Measurements from ENCODE around the gene RBM47. TPM values are rescaled to one million over a fixed set of nuclear protein-coding genes. Genes with fewer than 3 reads are reported as not detected.

RBM47 gene
- total RNA-seq, 1 experiment from 2014 or later: 0.28 TPM

GRCh38 chr4:40592034-40592433 is 37.6 kb downstream of the RBM47 start:
- POLR2A ChIA-PET (ENCODE audit: low non-redundant PET): interaction anchor here (0.7 kb wide), 1 partner anchor 71 kb away, joined by 6 read pairs; no protein-coding TSS in a partner anchor
- TF ChIP-seq EZH2 (IDR thresholded peaks at IDR 0.05; ENCODE audit: borderline replicate concordance, low read depth, low read length, poor library complexity, severe bottlenecking) (no peak), CTCF (conservative IDR thresholded peaks at IDR 0.05; ENCODE audit: low read depth, low read length) (no peak)
- Histone ChIP-seq H3K27ac (ENCODE audit: low read depth, low read length, poor library complexity, severe bottlenecking) (no peak overlapping the region), H3K36me3 (ENCODE audit: insufficient read depth, low read length, poor library complexity, severe bottlenecking) (no peaks in the 10 kb centered on the region), H3K27me3 (replicated peaks; ENCODE audit: insufficient read depth, low read depth, low read length, poor library complexity) (no peaks in the 10 kb centered on the region), H3K9me3 (ENCODE audit: low read depth, low read length, poor library complexity, severe bottlenecking) (no peaks in the 10 kb centered on the region), H3K4me1 (ENCODE audit: insufficient read depth, low read length, poor library complexity, severe bottlenecking) (no peaks in the 10 kb centered on the region), H3K4me3 (ENCODE audit: low read depth, low read length, poor library complexity, severe bottlenecking) (no peak overlapping the region)
- no peak for DNase-seq (ENCODE audit: low spot score)
- no TSS peak for BruUV-seq (replicated peaks)
- intact Hi-C loops (cut with micrococcal nuclease; ENCODE audit: unreplicated experiment): no loop called here
- CTCF ChIA-PET: interaction anchor here (0.6 kb wide), 1 partner anchor 1086 kb away, joined by 5 read pairs; no protein-coding TSS in a partner anchor

GRCh38 chr4:40587826-40588225 is 41.8 kb downstream of the RBM47 start:
- no peak overlapping the region for H3K4me3 ChIP-seq (ENCODE audit: low read depth, low read length, poor library complexity, severe bottlenecking)
- H3K4me1 ChIP-seq (ENCODE audit: insufficient read depth, low read length, poor library complexity, severe bottlenecking): no peaks in the 10 kb centered on the region
- no TSS peak for BruUV-seq (replicated peaks)
- ChIA-PET POLR2A (ENCODE audit: low non-redundant PET) (no interaction called here), CTCF (no interaction called here)
- no peak for TF ChIP-seq EZH2 (IDR thresholded peaks at IDR 0.05; ENCODE audit: borderline replicate concordance, low read depth, low read length, poor library complexity, severe bottlenecking)
- intact Hi-C loops (cut with micrococcal nuclease; ENCODE audit: unreplicated experiment): no loop called here
- H3K9me3 ChIP-seq (ENCODE audit: low read depth, low read length, poor library complexity, severe bottlenecking): no peaks in the 10 kb centered on the region
- no peaks in the 10 kb centered on the region for H3K36me3 ChIP-seq (ENCODE audit: insufficient read depth, low read length, poor library complexity, severe bottlenecking)
- no peak for DNase-seq (ENCODE audit: low spot score)
- H3K27me3 ChIP-seq (replicated peaks; ENCODE audit: insufficient read depth, low read depth, low read length, poor library complexity): no peaks in the 10 kb centered on the region
- no peak overlapping the region for H3K27ac ChIP-seq (ENCODE audit: low read depth, low read length, poor library complexity, severe bottlenecking)

GRCh38 chr4:40587351-40587750 is 42.3 kb downstream of the RBM47 start:
- Histone ChIP-seq H3K4me3 (ENCODE audit: low read depth, low read length, poor library complexity, severe bottlenecking) (no peak overlapping the region), H3K27ac (ENCODE audit: low read depth, low read length, poor library complexity, severe bottlenecking) (no peak overlapping the region), H3K9me3 (ENCODE audit: low read depth, low read length, poor library complexity, severe bottlenecking) (no peaks in the 10 kb centered on the region), H3K36me3 (ENCODE audit: insufficient read depth, low read length, poor library complexity, severe bottlenecking) (no peaks in the 10 kb centered on the region), H3K27me3 (replicated peaks; ENCODE audit: insufficient read depth, low read depth, low read length, poor library complexity) (no peaks in the 10 kb centered on the region), H3K4me1 (ENCODE audit: insufficient read depth, low read length, poor library complexity, severe bottlenecking) (no peaks in the 10 kb centered on the region)
- no peak for DNase-seq (ENCODE audit: low spot score)
- TF ChIP-seq CTCF (conservative IDR thresholded peaks at IDR 0.05; ENCODE audit: low read depth, low read length) (no peak), EZH2 (IDR thresholded peaks at IDR 0.05; ENCODE audit: borderline replicate concordance, low read depth, low read length, poor library complexity, severe bottlenecking) (no peak)
- intact Hi-C loops (cut with micrococcal nuclease; ENCODE audit: unreplicated experiment): no loop called here
- ChIA-PET CTCF (no interaction called here), POLR2A (ENCODE audit: low non-redundant PET) (no interaction called here)
- no TSS peak for BruUV-seq (replicated peaks)

- Histone ChIP-seq H3K4me1 (ENCODE audit: insufficient read depth, low read length, poor library complexity, severe bottlenecking) (no peaks in the 10 kb centered on the region), H3K36me3 (ENCODE audit: insufficient read depth, low read length, poor library complexity, severe bottlenecking) (no peaks in the 10 kb centered on the region), H3K4me3 (ENCODE audit: low read depth, low read length, poor library complexity, severe bottlenecking) (no peak overlapping the region), H3K9me3 (ENCODE audit: low read depth, low read length, poor library complexity, severe bottlenecking) (no peaks in the 10 kb centered on the region), H3K27me3 (replicated peaks; ENCODE audit: insufficient read depth, low read depth, low read length, poor library complexity) (no peaks in the 10 kb centered on the region), H3K27ac (ENCODE audit: low read depth, low read length, poor library complexity, severe bottlenecking) (no peak overlapping the region)
- intact Hi-C loops (cut with micrococcal nuclease; ENCODE audit: unreplicated experiment): no loop called here
- no TSS peak for BruUV-seq (replicated peaks)
- ChIA-PET CTCF (no interaction called here), POLR2A (ENCODE audit: low non-redundant PET) (no interaction called here)
- TF ChIP-seq EZH2 (IDR thresholded peaks at IDR 0.05; ENCODE audit: borderline replicate concordance, low read depth, low read length, poor library complexity, severe bottlenecking): no peak
- no peak for TF ChIP-seq CTCF (conservative IDR thresholded peaks at IDR 0.05; ENCODE audit: low read depth, low read length)
- no peak for DNase-seq (ENCODE audit: low spot score)
These were observed 42.9 kb downstream of the RBM47 start for GRCh38 chr4:40586729-40587128.
